Tibial artery (tissue), 4 donors: ENCODE measurements around the gene PKIB.

Experiments used
- DNase-seq, 2 donors: peaks; one replicate each; pipeline ENCODE4 v3.0.0-alpha.2; 2019
- H3K27ac ChIP-seq, 2 donors: fragments of 200-600 bp; sonication (generic) in 1 of 2; 1 replicate in 1 of 2; 2 replicates in 1 of 2; pipeline ENCODE4 v1.5.1; 2018 to 2019; ENCODE audit warnings: mild to moderate bottlenecking in 1 of 2
- H3K27me3 ChIP-seq, 2 donors: fragments of 200-600 bp; sonication (generic) in 1 of 2; one replicate each; pipeline versions ENCODE4 v1.5.1 to v1.6.0; 2016 to 2019
- H3K36me3 ChIP-seq, 3 donors: fragments of 200-600 bp; sonication (generic) in 2 of 3; one replicate each; pipeline ENCODE4 v1.5.1; 2016 to 2019; ENCODE audit warnings: mild to moderate bottlenecking in 2 of 3
- H3K4me1 ChIP-seq, 4 donors: fragments of 200-600 bp; sonication (generic) in 2 of 4; 1 replicate in 3 of 4; 2 replicates in 1 of 4; pipeline ENCODE4 v1.5.1; 2016 to 2019
- H3K4me3 ChIP-seq, 2 donors: fragments of 200-600 bp; sonication (generic) in 1 of 2; 1 replicate in 1 of 2; 2 replicates in 1 of 2; pipeline ENCODE4 v1.5.1; 2018 to 2019; ENCODE audit warnings: mild to moderate bottlenecking in 2 of 2
- H3K9me3 ChIP-seq, 3 donors: fragments of 200-600 bp; sonication (generic) in 1 of 3; one replicate each; pipeline ENCODE4 v1.5.1; 2016 to 2019
- CTCF ChIP-seq, 2 experiments: fragments of 200-600 bp in 1 of 2; fragments of 450-650 bp in 1 of 2; IDR thresholded peaks; one replicate each; pipeline ENCODE4 v1.5.1; 2017 to 2019; ENCODE audit warnings: antibody characterized with exemption in 2 of 2, mild to moderate bottlenecking in 1 of 2, moderate library complexity in 1 of 2
- intact Hi-C: fragments of 100-400 bp; cut with DNase I; formaldehyde crosslinking; loops from one replicate; pipeline ENCODE4 v1.15.0; 2023; ENCODE audit warnings: low total_unique reads

Gene PKIB

GRCh38 chr6:122692807-122693580 lies 82.8 kb downstream of the PKIB start:
- no peak for DNase-seq
- Histone ChIP-seq H3K9me3 (no peaks in the 10 kb centered on the region), H3K36me3 (no peaks in the 10 kb centered on the region), H3K27ac (no peak overlapping the region), H3K4me3 (no peak overlapping the region), H3K4me1 (no peaks in the 10 kb centered on the region), H3K27me3 (no peaks in the 10 kb centered on the region)
- TF ChIP-seq CTCF (IDR thresholded peaks at IDR 0.05) = no peak
- intact Hi-C loops = no loop called here

GRCh38 chr6:122694075-122694474 lies 83.9 kb downstream of the PKIB start:
- H3K27ac ChIP-seq = no peak overlapping the region
- H3K4me1 ChIP-seq = no peaks in the 10 kb centered on the region
- no peaks in the 10 kb centered on the region for H3K9me3 ChIP-seq
- no peak for TF ChIP-seq CTCF (IDR thresholded peaks at IDR 0.05)
- no peaks in the 10 kb centered on the region for H3K36me3 ChIP-seq
- no peak overlapping the region for H3K4me3 ChIP-seq
- no peak for DNase-seq
- H3K27me3 ChIP-seq = no peaks in the 10 kb centered on the region
- intact Hi-C loops = no loop called here

- Histone ChIP-seq H3K4me1 (no peaks in the 10 kb centered on the region), H3K27me3 (no peaks in the 10 kb centered on the region), H3K27ac (no peak overlapping the region), H3K36me3 (no peaks in the 10 kb centered on the region), H3K9me3 (no peaks in the 10 kb centered on the region), H3K4me3 (no peak overlapping the region)
- no peak for DNase-seq
- intact Hi-C loops = no loop called here
- no peak for TF ChIP-seq CTCF (IDR thresholded peaks at IDR 0.05)
These were observed 84.4 kb downstream of the PKIB start for GRCh38 chr6:122694602-122695001.

GRCh38 chr6:122695188-122695587 lies 85.0 kb downstream of the PKIB start:
- H3K27me3 ChIP-seq = no peaks in the 10 kb centered on the region
- no peak overlapping the region for H3K4me3 ChIP-seq
- H3K27ac ChIP-seq = no peak overlapping the region
- no peaks in the 10 kb centered on the region for H3K36me3 ChIP-seq
- H3K9me3 ChIP-seq = no peaks in the 10 kb centered on the region
- no peak for DNase-seq
- no peak for TF ChIP-seq CTCF (IDR thresholded peaks at IDR 0.05)
- H3K4me1 ChIP-seq = no peaks in the 10 kb centered on the region
- intact Hi-C loops = no loop called here

GRCh38 chr6:122696079-122696478 lies 85.9 kb downstream of the PKIB start:
- Histone ChIP-seq H3K36me3 (no peaks in the 10 kb centered on the region), H3K9me3 (no peaks in the 10 kb centered on the region), H3K27me3 (no peaks in the 10 kb centered on the region), H3K27ac (no peak overlapping the region), H3K4me3 (no peak overlapping the region), H3K4me1 (no peaks in the 10 kb centered on the region)
- intact Hi-C loops = no loop called here
- no peak for DNase-seq
- no peak for TF ChIP-seq CTCF (IDR thresholded peaks at IDR 0.05)
